B cell (primary cell): ENCODE results near the gene ADAP1. TPM values are rescaled to one million over a fixed set of nuclear protein-coding genes. Genes with fewer than 3 reads are reported as not detected.

Experiments used
- ATAC-seq: fragments of 200-7000 bp; cut with Tn5 transposase; one replicate; pipeline ENCODE4 v1.10.0; 2021; ENCODE audit warnings: low read depth, mild to moderate bottlenecking, moderate number of reproducible peaks, moderate library complexity
- CTCF ChIA-PET: fragments of 350-600 bp; sonication (Branson Sonifier 250); formaldehyde crosslinking; loops from one replicate; lab custom pipeline; 2021; ENCODE audit warnings: antibody characterized with exemption, inconsistent platforms; lab: Charles Lee
- POLR2A ChIA-PET: fragments of 350-600 bp; sonication (Branson Sonifier 250); formaldehyde crosslinking; loops from one replicate; lab custom pipeline; 2021; ENCODE audit warnings: antibody characterized with exemption; lab: Charles Lee
- DNase-seq: peaks from one replicate; pipeline ENCODE4 v3.0.0; 2013
- H2AFZ ChIP-seq: 2 replicates; pipeline ENCODE4 v1.6.1; 2012; ENCODE audit warnings: mild to moderate bottlenecking, low read depth, low read length; ENCODE audit not compliant: insufficient read depth, poor library complexity, severe bottlenecking
- H3K27ac ChIP-seq, 2 donors: 1 replicate in 1 of 2; 2 replicates in 1 of 2; pipeline ENCODE4 v1.5.1; 2012 to 2013; ENCODE audit warnings: low read length in 2 of 2, mild to moderate bottlenecking in 2 of 2, moderate library complexity in 1 of 2
- H3K27me3 ChIP-seq, 4 experiments: fragments of 200-600 bp in 1 of 4; sonication (generic) in 1 of 4; replicated peaks in 1 of 4; 1 replicate in 2 of 4; 2 replicates in 2 of 4; pipeline versions ENCODE4 v1.6.1 to v1.7.0; 2013 to 2016; ENCODE audit warnings: low read length in 3 of 4, mild to moderate bottlenecking in 2 of 4, mixed read lengths in 1 of 4, moderate library complexity in 1 of 4; ENCODE audit not compliant: insufficient read depth in 4 of 4, control insufficient read depth in 3 of 4; ENCODE audit errors: control extremely low read depth in 1 of 4
- H3K36me3 ChIP-seq, 2 experiments: replicated peaks in 1 of 2; 1 replicate in 1 of 2; 2 replicates in 1 of 2; pipeline versions ENCODE4 v1.6.1 to v1.7.1; 2013; ENCODE audit warnings: low read length in 1 of 2; ENCODE audit not compliant: insufficient read depth in 2 of 2, control insufficient read depth in 1 of 2; ENCODE audit errors: control extremely low read depth in 1 of 2, extremely low read depth in 1 of 2
- H3K4me1 ChIP-seq, 2 donors: fragments of 200-600 bp in 1 of 2; sonication (generic) in 1 of 2; 1 replicate in 1 of 2; 2 replicates in 1 of 2; pipeline versions ENCODE4 v1.5.1 to v1.6.1; 2013 to 2017; ENCODE audit warnings: low read length in 2 of 2; ENCODE audit not compliant: control insufficient read depth in 2 of 2, insufficient read depth in 2 of 2
- H3K4me2 ChIP-seq: replicated peaks from 2 replicates; pipeline ENCODE3; 2012; ENCODE audit warnings: mild to moderate bottlenecking, low read depth, low read length; ENCODE audit not compliant: poor library complexity, severe bottlenecking
- H3K4me3 ChIP-seq, 5 experiments: fragments of 200-600 bp in 1 of 5; sonication (generic) in 1 of 5; 1 replicate in 3 of 5; 2 replicates in 2 of 5; pipeline versions ENCODE4 v1.5.1 to v1.7.0; 2011 to 2016; ENCODE audit warnings: low read length in 4 of 5, mild to moderate bottlenecking in 4 of 5, low read depth in 2 of 5, control low read depth in 1 of 5, moderate library complexity in 1 of 5; ENCODE audit not compliant: insufficient read depth in 1 of 5; ENCODE audit errors: control extremely low read depth in 1 of 5, extremely low read depth in 1 of 5
- H3K79me2 ChIP-seq: fragments of 200-600 bp; sonication (generic); one replicate; pipeline ENCODE4 v1.6.0; 2016; ENCODE audit warnings: low read length; ENCODE audit not compliant: control insufficient read depth, insufficient read depth
- H3K9ac ChIP-seq: fragments of 200-600 bp; sonication (generic); 2 replicates; pipeline ENCODE4 v1.6.1; 2017; ENCODE audit warnings: mild to moderate bottlenecking, low read length, moderate library complexity
- H3K9me3 ChIP-seq, 3 donors: one replicate each; pipeline versions ENCODE4 v1.6.1 to v1.7.1; 2013; ENCODE audit warnings: low read length in 2 of 3; ENCODE audit not compliant: control insufficient read depth in 2 of 3, insufficient read depth in 1 of 3; ENCODE audit errors: control extremely low read depth in 1 of 3
- H4K20me1 ChIP-seq: 2 replicates; pipeline ENCODE4 v1.6.0; 2012; ENCODE audit warnings: mild to moderate bottlenecking, low read length; ENCODE audit not compliant: insufficient read depth, control insufficient read depth, poor library complexity, severe bottlenecking
- H3K27ac Mint-ChIP-seq: one replicate; pipeline ENCODE4 v1.8.0; 2021; ENCODE audit warnings: mixed read lengths
- H3K27me3 Mint-ChIP-seq: one replicate; pipeline ENCODE4 v1.8.0; 2021; ENCODE audit warnings: mixed read lengths
- H3K4me1 Mint-ChIP-seq: one replicate; pipeline ENCODE4 v1.8.0; 2021; ENCODE audit warnings: mixed read lengths
- H3K4me3 Mint-ChIP-seq: one replicate; pipeline ENCODE4 v1.8.0; 2021; ENCODE audit warnings: mixed read lengths
- H3K9me3 Mint-ChIP-seq: one replicate; pipeline ENCODE4 v1.8.0; 2022; ENCODE audit warnings: mixed read lengths; ENCODE audit not compliant: insufficient read depth
- CTCF ChIP-seq: fragments of 200-600 bp; IDR thresholded peaks from one replicate; pipeline ENCODE4 v1.8.0; 2022; ENCODE audit warnings: antibody characterized with exemption, mild to moderate bottlenecking
- EZH2 ChIP-seq: IDR thresholded peaks from 2 replicates; pipeline ENCODE4 v1.6.1; 2012; ENCODE audit warnings: borderline replicate concordance, low read depth, mild to moderate bottlenecking, moderate library complexity, low read length; ENCODE audit not compliant: insufficient read depth, poor library complexity, severe bottlenecking
- WGBS: methylation state at CpG from one replicate; pipeline ENCODE4 v1.1.5; 2013; ENCODE audit warnings: missing lambda C conversion rate; ENCODE audit not compliant: insufficient coverage; 5-methylcytosine and 5-hydroxymethylcytosine counted together
- intact Hi-C: fragments of 100-400 bp; cut with micrococcal nuclease; formaldehyde crosslinking; loops from one replicate; pipeline ENCODE4 v1.10.0; 2022
- polyA plus RNA-seq: library from polyadenylated mRNA; depleted of rRNA; stranded (reverse); fragments of >200 nt; gene quantifications from 2 replicates; pipeline ENCODE4 v1.2.3, GENCODE V29; 2012
- total RNA-seq, 2 donors: library from RNA; stranded (reverse); fragments of 120-200 nt in 1 of 2; gene quantifications; 1 replicate in 1 of 2; 2 replicates in 1 of 2; pipeline versions ENCODE4 v1.2.3 to v1.2.4, GENCODE V29; 2013 to 2022

The ADAP1 gene
- total and polyA plus RNA-seq, 2 donors (not counting 1 experiment from before 2014, with no cell fraction given), result 10.8 to 12.9 TPM

GRCh38 chr7:868189-868486 lies 86.3 kb downstream of the ADAP1 start:
- no peaks in the 10 kb centered on the region for H3K79me2 ChIP-seq
- POLR2A ChIA-PET, result no interaction called here
- H4K20me1 ChIP-seq, result no peaks in the 10 kb centered on the region
- CTCF ChIA-PET, result no interaction called here
- 99% methylated on average over 17 of the region's 17 CpGs for WGBS
- H3K4me2 ChIP-seq, result no peak overlapping the region
- no peak overlapping the region for H3K27ac ChIP-seq
- H3K4me1 ChIP-seq, result peaks cover 2 to 3% of the 10 kb centered on the region in 2 donors
- no peak for ATAC-seq
- no peak overlapping the region for H2AFZ ChIP-seq
- H3K27me3 Mint-ChIP-seq, result no peaks in the 10 kb centered on the region
- H3K9ac ChIP-seq, result no peak overlapping the region
- peaks cover 3% of the 10 kb centered on the region for H3K4me1 Mint-ChIP-seq
- no peak overlapping the region for H3K4me3 ChIP-seq
- TF ChIP-seq CTCF, result no peak
- no peak for TF ChIP-seq EZH2
- no peak overlapping the region for H3K4me3 Mint-ChIP-seq
- DNase-seq, result no peak
- no peak overlapping the region for H3K27ac Mint-ChIP-seq
- no peaks in the 10 kb centered on the region for H3K9me3 Mint-ChIP-seq
- H3K9me3 ChIP-seq, result no peaks in the 10 kb centered on the region
- intact Hi-C loops, result no loop called here
- H3K27me3 ChIP-seq, result no peaks in the 10 kb centered on the region
- H3K36me3 ChIP-seq, result peaks cover 0 to 56% of the 10 kb centered on the region in 2 experiments

- H3K4me2 ChIP-seq, result no peak overlapping the region
- no peak for DNase-seq
- Mint-ChIP-seq H3K4me1 (no peaks in the 10 kb centered on the region), H3K4me3 (no peak overlapping the region), H3K9me3 (no peaks in the 10 kb centered on the region), H3K27me3 (no peaks in the 10 kb centered on the region), H3K27ac (no peak overlapping the region)
- H3K9me3 ChIP-seq, result no peaks in the 10 kb centered on the region
- no peaks in the 10 kb centered on the region for H3K27me3 ChIP-seq
- 94% methylated on average over 21 of the region's 22 CpGs for WGBS
- no peak for ATAC-seq
- H3K4me1 ChIP-seq, result no peaks in the 10 kb centered on the region
- TF ChIP-seq CTCF (no peak), EZH2 (no peak)
- no peak overlapping the region for H3K27ac ChIP-seq
- no peak overlapping the region for H2AFZ ChIP-seq
- POLR2A ChIA-PET, result no interaction called here
- no peaks in the 10 kb centered on the region for H4K20me1 ChIP-seq
- H3K79me2 ChIP-seq, result no peaks in the 10 kb centered on the region
- no peak overlapping the region for H3K4me3 ChIP-seq
- no peak overlapping the region for H3K9ac ChIP-seq
- intact Hi-C loops, result no loop called here
- H3K36me3 ChIP-seq, result peaks cover 0 to 54% of the 10 kb centered on the region in 2 experiments
- CTCF ChIA-PET, result no interaction called here
These were observed 86.9 kb downstream of the ADAP1 start for GRCh38 chr7:867406-868188.
